H1 (cell line): ENCODE results near the gene CAPN8. TPM values are rescaled to one million over a fixed set of nuclear protein-coding genes. Genes with fewer than 3 reads are reported as not detected.

ENCODE experiments used
- RBBP5 ChIP-seq: IDR thresholded peaks from 2 replicates; pipeline ENCODE4 v1.7.1; 2012; ENCODE audit warnings: low read depth, mild to moderate bottlenecking, inconsistent platforms, low read length, moderate library complexity, borderline replicate concordance
- SAP30 ChIP-seq: fragments of 300-600 bp; sonication (generic); IDR thresholded peaks from 2 replicates; pipeline ENCODE4 v1.7.1; 2012; ENCODE audit warnings: low read length, moderate library complexity, mild to moderate bottlenecking, inconsistent platforms; ENCODE audit not compliant: insufficient read depth, insufficient replicate concordance
- polyA plus RNA-seq, 7 experiments: library from polyadenylated mRNA; depleted of rRNA in 3 of 7; stranded (reverse) in 5 of 7; unstranded in 2 of 7; fragments of >200 nt in 5 of 7; fragments of 200-250 nt in 2 of 7; gene quantifications; 1 replicate in 5 of 7; 2 replicates in 1 of 7; 4 replicates in 1 of 7; pipeline versions ENCODE4 v1.2.1 to v1.2.3, GENCODE V29; 2011 to 2013; ENCODE audit warnings: missing spikeins in 2 of 7, mixed read lengths in 2 of 7
- total RNA-seq: library from RNA; stranded (reverse); fragmentation: NEBNext Ultra II Directional; extraction: Animal tissue kit (Norgen Biotek cat#: 25700); gene quantifications from 2 replicates; pipeline ENCODE4 v1.2.1, GENCODE V29; 2021

Gene CAPN8
- total and polyA plus RNA-seq, 2 of the 8 experiments (the other 6 are each of a cell fraction or from before 2014, with no cell fraction given) = 0.20 to 0.26 TPM

DNA sequence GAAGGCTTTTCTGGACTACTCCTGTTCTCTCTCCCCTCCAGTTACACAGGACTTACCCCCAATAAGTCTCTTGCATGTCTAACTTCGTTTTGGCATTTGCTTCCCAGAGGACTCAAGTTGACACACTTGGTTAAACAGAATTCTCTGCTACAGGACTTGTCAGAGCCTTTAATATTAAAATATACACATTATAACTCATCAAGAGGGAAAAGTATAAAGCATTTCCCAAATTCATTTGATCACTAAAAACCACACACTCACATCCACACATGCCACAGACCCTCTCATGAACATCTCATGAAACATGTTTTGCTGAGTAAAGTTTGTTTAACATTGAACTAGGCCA is 38.1 kb upstream of the CAPN8 start (continued):
- TF ChIP-seq SAP30 = no peak
- no peak for TF ChIP-seq RBBP5
